ENCODE measurements around the gene OVOL1. TPM values are rescaled to one million over a fixed set of nuclear protein-coding genes. Genes with fewer than 3 reads are reported as not detected.
"Not testable (repeated sequence)": the region's sequence is repeated elsewhere in the genome, so short reads cannot be mapped to it uniquely, and the experiment has no call there.

OVOL1 gene
- 0.27 TPM for total RNA-seq

DNA sequence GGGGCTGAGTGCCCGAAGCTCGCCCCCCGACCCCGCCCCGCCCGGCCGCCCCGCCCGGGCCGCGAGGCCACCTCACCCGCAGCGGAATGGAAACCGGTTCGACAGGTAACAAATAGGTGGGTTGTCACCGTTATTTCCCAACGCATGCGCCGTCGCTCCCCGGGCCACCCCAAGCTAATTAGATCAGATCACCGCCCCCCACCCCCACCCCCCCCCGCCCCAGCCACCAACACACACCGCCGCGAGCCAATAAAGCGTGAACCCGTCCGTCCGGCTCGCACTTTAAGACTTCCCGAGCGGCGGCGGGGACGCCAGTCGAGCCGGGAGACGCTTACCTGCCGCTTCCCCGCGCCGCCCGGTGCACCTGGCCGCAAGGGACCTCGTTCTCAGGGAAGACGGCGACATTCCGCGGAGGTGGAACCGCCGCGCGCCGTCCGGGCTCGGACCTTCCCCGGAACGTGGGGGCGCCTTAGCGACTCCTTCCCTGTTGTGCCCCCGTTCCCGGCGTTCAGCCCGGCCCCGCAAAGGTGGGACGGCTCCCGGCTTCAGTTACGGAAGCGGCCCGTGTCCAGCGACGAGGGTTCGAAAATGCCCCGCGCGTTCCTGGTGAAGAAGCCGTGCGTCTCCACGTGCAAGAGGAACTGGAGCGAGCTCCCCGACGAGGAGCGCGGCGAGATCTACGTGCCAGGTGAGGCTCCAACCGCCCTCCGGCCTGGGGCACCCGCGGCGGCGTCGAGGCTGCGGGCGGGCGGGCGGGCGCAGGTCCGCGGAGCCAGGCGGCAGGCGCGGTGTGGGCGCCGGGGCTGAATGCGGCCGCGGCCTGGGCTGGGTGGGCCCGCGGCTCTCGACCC is at the start of gene OVOL1:
Gene OVOL1 (plus strand): TSS at position 278 of the 851 bp plus-strand sequence. CDS start 311 bp downstream, at position 589.
- DNase-seq (ENCODE audit: low read depth in 2 of 3, low spot score in 2 of 3) = no peak

DNA sequence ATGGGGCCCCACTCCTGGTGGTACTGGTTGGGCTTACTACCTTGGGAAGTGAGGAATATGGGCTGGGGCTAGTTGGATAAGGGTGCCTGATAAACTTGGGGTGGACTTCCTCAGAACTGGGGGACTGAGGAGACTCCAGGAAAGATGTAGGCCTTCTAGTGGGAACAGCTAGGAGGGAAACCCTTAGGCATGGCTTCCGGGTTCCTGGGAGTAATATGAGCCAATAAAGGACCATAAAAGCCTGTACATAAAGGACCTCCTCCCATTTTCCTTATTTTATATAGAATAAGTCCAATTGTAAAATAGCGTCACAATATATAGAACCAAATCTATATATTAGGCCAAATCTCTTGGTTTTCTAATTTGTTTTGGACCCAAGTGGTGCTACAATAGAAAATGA is 47.8 kb upstream of the OVOL1 start:
- no peak for DNase-seq (ENCODE audit: low read depth in 2 of 3, low spot score in 2 of 3)

DNA sequence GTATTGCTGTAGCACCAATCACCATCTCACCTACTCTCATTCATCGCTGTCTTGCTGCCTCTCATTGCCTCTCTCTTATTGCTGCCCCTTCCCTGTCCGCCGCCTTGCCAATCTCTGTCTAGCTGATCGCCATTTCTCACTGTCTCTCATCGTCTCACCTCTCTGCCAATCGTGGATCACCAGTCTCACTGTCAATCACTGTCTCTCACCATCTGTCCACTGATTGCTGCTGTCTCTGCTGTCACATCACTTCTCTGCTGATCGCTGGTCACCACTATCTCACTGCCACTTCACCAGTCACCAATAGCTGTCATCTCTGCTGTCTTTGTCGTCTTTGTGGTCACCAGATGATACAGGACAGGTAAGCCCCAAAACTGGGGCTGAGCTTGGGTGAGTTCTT is 45.7 kb upstream of the OVOL1 start:
- no peak for DNase-seq (ENCODE audit: low read depth in 2 of 3, low spot score in 2 of 3)

DNA sequence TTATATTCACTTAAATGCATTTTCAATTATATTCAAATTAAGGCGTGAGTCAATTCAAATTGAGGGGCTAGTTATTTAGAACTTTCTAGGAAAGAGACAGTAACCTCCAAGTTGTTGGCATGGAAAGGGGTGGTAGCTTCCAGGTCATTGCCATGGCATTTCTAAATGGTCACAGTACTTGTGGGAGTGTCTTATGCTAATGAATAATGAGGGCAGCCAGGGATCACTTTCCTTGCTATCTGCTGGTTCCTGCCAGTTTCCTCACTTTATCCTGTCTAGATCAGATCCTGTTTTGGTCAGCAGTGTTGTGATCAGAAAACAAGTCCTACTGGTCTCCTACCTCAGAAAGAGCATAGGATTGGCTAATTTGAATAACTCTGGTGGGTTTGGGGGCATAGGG is 44.5 kb upstream of the OVOL1 start:
- DNase-seq (ENCODE audit: low read depth in 2 of 3, low spot score in 2 of 3) = no peak

DNA sequence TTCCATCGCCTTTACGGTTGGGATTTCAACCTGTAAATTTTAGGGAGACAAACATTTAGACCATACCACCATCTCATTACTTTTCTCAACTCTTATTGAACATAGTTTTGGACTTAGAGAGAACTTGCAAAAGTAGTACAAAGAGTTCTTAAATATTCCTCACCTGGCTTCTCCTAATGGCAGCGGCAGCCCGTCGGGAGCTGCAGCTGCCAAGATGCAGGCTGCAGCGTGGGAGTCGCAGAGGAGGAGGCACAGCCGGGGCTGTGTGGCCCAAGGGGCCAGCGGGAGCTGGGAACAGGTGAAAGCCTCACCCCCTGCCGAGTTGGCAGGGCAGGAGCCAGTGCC is 43.2 kb upstream of the OVOL1 start:
- no peak for DNase-seq (ENCODE audit: low read depth in 2 of 3, low spot score in 2 of 3)

DNA sequence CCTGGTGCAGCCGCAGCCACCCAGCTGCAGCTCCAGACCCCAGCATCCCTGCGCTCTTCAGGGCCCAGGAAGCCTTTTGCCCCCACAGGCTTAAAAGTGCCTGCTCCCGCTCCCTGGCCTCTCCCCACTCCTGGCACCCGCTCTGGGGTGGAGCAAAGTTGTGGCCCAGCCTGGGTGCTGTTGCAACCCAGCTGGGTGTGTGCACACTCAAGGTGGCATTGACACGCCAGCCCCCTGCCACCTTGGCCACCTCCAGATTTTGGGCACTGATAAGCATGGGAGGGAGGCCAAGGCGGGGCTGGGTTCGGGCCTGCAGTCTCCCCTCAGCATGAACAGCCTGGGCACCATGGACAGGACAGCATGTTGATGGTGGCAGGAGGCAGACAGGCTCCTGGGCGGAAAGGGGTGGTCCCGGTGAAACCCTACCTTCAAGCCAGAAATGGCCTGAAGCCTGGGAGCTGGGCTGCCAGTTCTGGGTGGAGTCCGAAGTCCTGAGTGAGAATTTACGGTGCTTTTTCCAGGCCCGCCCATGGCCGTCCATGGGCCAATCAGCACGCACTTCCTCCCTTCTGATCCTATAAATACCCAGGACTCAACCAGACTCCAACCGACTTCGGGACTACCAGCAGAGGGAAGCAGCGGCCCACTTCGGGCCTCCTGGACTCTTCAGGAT is 42.7 kb upstream of the OVOL1 start:
- peak in 1 of 3 donors; percentile 26 for DNase-seq (ENCODE audit: low read depth in 2 of 3, low spot score in 2 of 3)

DNA sequence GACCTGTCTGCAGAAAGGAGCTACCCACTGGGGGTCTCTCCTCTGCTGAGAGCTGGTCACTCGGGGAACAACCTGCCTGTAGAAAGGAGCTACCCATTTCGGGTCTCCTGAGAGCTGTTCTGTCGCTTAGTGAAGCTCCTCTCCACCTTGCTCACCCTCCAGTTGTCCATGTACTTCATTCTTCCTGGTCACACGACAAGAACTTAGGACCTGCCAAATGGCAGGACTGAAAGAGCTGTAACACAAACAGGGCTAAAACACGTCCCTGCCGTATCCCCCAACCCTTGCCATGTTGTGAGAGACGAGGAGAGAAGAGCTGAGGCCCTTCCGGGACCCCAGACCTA is 42.2 kb upstream of the OVOL1 start:
- DNase-seq (ENCODE audit: low read depth in 2 of 3, low spot score in 2 of 3) = no peak

DNA sequence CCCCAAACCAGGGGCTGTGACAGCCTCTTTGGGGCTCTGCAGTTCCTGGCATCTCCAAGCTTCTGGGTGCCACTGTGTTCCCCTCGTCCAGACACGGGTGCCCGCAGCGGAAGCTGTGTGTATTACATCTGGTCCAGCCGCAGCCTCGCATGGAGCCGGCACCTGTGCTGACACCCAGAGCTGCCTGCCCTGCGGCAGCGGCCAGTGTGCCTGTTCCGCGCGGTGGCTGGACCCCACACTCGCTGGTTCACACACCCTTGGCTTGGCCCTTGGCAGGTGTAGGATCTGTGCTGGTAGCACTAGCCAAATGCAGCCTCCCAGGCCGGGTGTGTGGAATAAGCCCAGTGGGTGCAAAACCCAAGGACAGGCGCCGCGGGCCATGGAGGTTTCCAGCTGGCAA is 41.8 kb upstream of the OVOL1 start:
- DNase-seq (ENCODE audit: low read depth in 2 of 3, low spot score in 2 of 3) = no peak

DNA sequence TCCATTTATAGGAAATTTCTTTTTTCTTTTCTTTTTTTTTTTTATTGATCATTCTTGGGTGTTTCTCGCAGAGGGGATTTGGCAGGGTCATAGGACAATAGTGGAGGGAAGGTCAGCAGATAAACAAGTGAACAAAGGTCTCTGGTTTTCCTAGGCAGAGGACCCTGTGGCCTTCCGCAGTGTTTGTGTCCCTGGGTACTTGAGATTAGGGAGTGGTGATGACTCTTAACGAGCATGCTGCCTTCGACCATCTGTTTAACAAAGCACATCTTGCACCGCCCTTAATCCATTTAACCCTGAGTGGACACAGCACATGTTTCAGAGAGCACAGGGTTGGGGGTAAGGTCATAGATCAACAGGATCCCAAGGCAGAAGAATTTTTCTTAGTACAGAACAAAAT is 24.7 kb upstream of the OVOL1 start:
- not testable (repeated sequence) for DNase-seq (ENCODE audit: low read depth in 2 of 3, low spot score in 2 of 3)

DNA sequence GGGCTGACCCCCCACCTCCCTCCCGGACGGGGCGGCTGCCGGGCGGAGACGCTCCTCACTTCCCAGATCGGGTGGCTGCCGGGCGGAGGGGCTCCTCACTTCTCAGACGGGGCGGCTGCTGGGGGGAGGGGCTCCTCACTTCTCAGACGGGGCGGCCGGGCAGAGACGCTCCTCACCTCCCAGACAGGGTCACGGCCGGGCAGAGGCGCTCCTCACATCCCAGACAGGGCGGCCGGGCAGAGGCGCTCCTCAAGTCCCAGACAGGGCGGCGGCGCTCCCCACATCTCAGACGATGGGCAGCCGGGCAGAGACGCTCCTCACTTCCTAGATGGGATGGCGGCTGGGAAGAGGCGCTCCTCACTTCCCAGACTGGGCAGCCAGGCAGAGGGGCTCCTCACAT is 24.0 kb upstream of the OVOL1 start:
- not testable (repeated sequence) for DNase-seq (ENCODE audit: low read depth in 2 of 3, low spot score in 2 of 3)

DNA sequence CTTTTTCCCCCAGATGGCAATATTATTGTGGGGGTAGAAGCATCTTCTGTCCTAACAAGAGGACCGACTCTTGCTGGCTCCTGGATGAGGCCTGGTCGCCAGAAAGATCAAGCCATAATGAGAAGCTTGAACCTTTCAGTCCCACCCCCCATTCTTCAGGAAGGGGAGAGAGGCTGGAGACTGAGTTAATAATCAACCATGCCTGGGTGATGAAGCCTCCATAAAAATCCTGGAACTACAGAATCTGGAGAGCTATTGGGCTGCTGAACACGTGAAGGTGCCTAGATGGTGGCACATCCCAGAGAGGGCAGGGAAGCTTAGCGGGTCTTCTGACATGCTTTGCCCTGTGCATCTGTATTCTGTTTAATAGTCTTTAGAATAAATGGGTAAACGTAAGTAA is 22.4 kb upstream of the OVOL1 start:
- DNase-seq (ENCODE audit: low read depth in 2 of 3, low spot score in 2 of 3) = no peak

DNA sequence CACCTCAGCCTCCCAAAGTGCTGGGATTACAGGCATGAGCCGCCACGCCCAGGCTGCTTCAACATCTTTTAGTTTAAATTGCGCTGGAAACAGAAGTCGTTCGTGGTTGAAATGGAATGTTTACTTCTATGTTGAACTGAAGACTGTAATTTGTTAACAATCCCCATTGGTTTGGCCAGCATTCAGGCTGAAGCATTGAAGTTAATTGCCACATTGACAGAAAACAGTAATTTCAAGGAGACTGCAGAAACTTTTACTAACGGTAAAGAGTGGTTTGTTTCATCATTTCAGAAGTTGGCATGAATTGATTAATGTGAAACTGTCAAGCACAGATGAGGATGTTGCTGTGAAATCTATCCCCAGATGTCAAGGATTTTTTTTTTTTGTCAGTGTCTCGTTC is 20.3 kb upstream of the OVOL1 start:
- DNase-seq (ENCODE audit: low read depth in 2 of 3, low spot score in 2 of 3) = peak in 1 of 3 donors; percentile 26

DNA sequence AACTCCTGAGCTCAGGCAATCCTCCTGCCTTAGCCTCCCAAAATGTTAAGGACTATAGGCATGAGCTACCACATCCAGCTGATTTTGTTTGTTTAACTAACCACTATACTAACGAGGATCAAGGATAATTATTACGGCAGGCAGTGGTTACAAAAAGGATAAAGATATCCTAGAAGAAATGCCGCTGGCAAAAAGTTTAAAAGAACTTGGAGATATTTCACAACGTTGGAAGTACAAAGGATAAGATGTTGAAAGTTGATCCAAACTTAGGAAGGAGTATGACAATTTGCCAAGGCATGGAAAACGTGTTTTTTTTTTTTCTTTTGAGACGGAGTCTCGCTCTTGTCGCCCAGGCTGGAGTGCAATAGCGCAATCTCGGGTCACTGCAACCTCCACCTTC is 19.5 kb upstream of the OVOL1 start:
- DNase-seq (ENCODE audit: low read depth in 2 of 3, low spot score in 2 of 3) = no peak

DNA sequence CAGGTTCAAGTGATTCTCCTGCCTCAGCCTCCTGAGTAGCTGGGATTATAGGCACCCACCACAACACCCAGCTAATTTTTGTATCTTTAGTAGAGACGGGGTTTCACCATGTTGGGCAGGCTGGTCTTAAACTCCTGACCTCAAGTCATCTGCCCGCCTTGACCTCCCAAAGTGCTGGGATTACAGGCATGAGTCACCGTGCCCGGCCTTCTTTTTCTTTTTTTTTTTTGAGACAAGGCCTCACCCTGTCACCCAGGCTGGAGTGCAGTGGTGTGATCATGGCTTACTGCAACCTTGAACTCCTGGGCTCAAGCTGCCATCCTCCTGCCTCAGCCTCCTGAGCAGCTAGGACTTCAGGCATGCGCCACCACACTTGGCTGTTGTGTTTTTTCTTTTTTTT is 19.1 kb upstream of the OVOL1 start:
- DNase-seq (ENCODE audit: low read depth in 2 of 3, low spot score in 2 of 3) = not testable (repeated sequence)

DNA sequence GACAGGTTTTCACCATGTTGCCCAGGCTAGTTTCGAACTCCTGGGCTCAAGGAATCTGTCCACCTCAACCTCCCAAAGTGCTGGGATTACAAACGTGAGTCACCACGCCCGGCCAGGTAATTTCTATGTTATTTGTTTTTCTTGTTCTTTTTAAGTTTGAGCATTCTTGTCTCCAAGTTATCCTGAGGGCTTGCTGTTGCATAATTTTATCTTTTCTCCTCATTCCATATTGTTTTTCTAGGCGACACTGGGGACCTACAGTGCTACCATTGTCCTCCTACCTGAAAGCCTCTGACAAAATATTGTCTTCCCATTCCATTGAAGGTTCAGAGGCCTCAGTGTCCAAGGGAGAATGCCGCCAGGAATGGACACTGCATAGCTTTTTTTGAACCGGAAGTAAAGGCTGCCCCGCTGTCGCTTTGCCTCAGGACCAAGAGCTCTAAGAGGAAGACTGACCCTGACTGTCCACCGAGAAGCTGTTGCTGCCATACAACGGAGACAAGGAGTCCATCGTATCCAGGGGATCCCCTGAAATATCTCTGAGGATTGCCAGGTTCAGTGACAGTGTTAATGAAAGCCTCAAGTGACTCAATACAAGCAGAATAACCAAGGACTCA is 15.8 kb upstream of the OVOL1 start:
- no peak for DNase-seq (ENCODE audit: low read depth in 2 of 3, low spot score in 2 of 3)

DNA sequence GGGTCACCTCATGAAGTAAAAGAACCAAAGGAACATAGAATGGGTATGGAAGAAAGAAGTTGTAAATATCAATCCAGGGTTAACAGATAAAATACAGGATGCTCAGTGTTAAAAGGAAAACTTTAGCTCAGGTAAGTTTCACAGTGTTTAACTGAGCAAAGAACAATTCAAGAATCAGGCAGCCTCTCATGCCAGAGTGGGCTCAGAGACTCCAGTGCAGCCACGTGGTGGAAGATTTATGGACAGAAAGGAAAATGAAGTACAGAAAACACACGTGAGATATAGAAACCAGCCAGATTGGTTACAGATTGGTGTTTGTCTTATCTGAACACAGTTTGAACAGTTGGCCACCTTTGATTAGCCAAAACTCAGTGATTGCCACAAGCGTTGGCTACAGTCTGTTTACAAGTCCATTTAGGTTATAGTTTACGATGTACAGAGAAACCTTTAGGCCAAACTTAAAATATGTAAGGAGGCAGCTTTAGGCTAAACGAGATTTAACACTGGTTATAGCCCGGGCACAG is 15.2 kb upstream of the OVOL1 start:
- no peak for DNase-seq (ENCODE audit: low read depth in 2 of 3, low spot score in 2 of 3)

DNA sequence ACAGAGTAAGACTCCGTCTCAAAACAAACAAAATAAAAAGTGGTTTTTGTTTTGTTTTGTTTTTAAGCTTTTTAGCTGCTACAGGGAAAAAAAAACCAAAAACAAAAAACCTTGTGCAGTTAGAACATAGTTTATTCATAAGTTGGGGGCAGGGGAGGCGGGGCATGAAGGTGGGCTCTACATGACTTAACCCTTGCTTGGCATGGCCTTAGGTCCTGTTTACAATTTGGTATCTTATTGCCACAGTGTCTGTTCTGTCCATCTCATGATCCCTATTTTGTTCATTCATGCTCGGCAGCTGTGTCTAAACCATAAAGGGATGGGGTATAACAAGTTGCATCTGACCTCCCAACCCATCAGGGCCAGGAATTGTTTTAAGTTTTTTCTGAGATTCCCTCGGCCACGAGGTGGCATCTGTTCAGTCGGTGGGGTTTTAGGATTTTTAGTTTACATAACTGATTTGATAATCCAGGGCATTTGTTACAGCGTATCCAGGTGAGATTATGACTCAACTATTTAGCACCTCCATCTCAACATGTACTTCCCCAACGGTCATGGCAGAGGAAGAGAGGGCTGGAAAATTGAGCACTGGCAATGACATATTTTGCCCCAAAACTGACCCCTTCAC is 13.0 kb upstream of the OVOL1 start:
- DNase-seq (ENCODE audit: low read depth in 2 of 3, low spot score in 2 of 3) = no peak

DNA sequence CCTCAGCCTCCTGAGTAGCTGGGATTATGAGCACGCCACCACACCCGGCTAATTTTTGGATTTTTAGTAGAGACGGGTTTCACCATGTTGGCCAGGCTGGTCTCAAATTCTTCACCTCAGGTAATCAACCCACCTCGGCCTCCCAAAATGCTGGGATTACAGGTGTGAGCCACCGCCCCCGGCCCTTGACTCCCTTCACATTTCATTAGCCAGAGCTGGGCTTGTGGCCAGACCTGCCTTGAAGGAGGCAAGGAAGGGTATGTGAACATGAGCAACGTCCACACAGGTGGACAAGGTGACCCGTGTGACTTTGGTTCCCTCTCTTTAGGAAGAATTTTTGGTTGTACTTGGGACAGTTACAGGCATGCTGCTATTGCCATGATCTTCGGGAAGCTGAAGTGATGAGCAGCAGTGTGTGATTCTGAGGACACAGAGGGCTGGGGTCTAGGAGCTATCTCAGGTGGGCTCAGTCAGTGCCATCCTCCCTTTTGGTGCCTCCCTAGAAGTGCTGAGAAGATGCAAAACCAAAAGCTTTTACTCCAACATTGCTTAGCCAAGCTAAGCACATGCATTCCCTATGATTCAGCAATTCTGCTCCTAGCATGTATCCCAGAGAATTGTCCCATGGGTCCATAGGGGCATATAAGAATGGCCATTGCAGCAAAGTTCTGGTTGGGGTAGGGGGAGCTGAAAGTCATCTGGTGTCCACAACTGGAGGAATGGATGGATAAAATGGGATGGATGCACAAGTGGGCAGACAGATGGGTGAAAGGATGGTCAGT is 12.1 kb upstream of the OVOL1 start:
- DNase-seq (ENCODE audit: low read depth in 2 of 3, low spot score in 2 of 3) = no peak

DNA sequence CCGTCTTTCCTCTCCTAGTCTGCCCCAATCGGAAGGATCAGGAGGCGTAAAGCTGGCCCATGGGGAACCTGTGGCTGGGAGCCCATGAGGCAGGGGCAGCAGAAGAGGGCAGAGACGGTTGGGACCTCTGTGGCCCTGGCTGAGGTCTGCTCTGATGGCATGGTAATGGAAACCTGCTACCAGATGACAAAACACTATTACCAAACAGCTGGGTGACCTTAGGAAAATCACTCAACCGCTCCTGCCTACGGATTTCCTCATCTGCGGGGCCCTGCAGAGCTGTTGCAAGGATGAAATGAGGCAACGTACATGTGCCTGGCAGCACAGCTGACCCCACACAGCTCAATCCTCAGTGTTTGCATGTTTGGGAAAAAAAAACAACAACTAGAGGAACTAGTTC is 10.7 kb upstream of the OVOL1 start:
- no peak for DNase-seq (ENCODE audit: low read depth in 2 of 3, low spot score in 2 of 3)

DNA sequence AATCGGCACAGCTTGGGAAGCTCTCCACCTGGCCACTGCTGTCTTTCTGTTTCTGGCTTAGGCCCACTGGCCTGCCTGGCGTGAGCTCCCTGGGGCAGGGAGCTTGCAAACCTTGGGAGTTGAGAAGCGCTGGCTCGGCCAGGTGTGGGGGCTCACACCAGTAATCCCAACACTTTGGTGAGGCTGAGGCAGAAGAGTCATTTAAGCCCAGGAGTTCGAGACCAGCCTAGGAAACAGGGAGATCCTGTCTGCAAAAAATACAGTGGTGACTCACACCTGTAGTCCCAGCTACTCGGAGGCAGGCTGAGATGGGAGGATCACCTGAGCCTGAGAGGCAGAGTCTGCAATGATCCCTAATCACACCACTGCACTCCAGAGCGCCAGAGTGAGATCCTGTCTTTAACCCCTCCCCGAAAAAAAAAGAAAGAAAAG is 10.1 kb upstream of the OVOL1 start:
- DNase-seq (ENCODE audit: low read depth in 2 of 3, low spot score in 2 of 3) = no peak

DNA sequence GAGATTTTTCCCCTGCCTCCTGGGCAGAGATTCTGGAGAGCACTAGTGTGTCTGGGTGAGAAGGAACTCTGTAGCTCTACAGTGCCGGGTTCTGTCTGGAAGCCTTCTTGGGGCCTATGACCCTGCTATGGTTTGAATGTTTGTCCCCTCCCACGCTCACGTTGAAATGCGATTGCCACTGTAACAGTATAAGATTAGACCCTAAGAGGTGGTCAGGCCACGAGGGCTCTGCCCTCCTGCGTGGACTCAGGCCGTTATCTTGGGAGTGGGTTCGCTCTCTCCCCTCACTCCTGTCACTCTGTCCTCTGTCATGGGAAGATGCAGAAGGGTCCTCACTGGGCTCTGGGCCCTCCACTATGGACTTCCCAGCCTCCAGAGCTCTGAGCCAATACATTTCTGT is 9.6 kb upstream of the OVOL1 start:
- no peak for DNase-seq (ENCODE audit: low read depth in 2 of 3, low spot score in 2 of 3)

All from hematopoietic multipotent progenitor cell (in vitro differentiated cells).